Peyer's patch (tissue), 4 donors: ENCODE measurements around the gene MSH2.

Experiments used
- POLR2A ChIP-seq, 2 donors: fragments of 450-650 bp; IDR thresholded peaks; one replicate each; pipeline ENCODE4 v1.5.1; 2017; ENCODE audit warnings: antibody characterized with exemption in 2 of 2, mild to moderate bottlenecking in 2 of 2, moderate library complexity in 2 of 2
- TF ChIP-seq, protein P1 (sequence below), 6 experiments: fragments of 450-650 bp in 4 of 6; fragments of 200-600 bp in 2 of 6; sonication (generic) in 1 of 6; IDR thresholded peaks; one replicate each; pipeline ENCODE4 v1.5.1; 2017 to 2019; ENCODE audit warnings: antibody characterized with exemption in 6 of 6, mild to moderate bottlenecking in 3 of 6, moderate library complexity in 1 of 6

DNA sequence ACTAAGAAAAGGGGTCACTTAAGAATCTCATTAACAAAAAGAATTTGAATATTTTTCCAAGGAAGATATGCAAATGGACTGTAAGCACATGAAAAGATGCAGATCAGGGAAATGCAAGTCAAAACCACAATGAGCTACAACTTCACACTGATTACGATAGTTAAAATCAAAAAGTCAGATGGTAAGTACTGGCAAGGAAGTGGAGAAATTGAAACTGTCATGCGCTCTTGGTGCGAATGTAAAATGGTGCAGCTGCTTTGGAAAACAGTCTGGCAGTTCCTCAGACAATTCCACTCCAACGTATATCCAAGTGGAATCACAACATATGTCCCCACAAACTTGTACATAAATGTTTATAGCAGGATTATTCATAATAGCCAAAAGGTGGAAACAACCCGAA is 81.4 kb downstream of the MSH2 start:
- TF ChIP-seq, protein P1, sequence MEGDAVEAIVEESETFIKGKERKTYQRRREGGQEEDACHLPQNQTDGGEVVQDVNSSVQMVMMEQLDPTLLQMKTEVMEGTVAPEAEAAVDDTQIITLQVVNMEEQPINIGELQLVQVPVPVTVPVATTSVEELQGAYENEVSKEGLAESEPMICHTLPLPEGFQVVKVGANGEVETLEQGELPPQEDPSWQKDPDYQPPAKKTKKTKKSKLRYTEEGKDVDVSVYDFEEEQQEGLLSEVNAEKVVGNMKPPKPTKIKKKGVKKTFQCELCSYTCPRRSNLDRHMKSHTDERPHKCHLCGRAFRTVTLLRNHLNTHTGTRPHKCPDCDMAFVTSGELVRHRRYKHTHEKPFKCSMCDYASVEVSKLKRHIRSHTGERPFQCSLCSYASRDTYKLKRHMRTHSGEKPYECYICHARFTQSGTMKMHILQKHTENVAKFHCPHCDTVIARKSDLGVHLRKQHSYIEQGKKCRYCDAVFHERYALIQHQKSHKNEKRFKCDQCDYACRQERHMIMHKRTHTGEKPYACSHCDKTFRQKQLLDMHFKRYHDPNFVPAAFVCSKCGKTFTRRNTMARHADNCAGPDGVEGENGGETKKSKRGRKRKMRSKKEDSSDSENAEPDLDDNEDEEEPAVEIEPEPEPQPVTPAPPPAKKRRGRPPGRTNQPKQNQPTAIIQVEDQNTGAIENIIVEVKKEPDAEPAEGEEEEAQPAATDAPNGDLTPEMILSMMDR (IDR thresholded peaks at IDR 0.05), result no peak
- TF ChIP-seq POLR2A (IDR thresholded peaks at IDR 0.05), result no peak
